Astrocyte (in vitro differentiated cells and primary cell): ENCODE data around the gene ADORA2A.

ENCODE experiments used
- EZH2 ChIP-seq: IDR thresholded peaks from 2 replicates; pipeline ENCODE4 v1.6.1; 2012; ENCODE audit warnings: mild to moderate bottlenecking, low read length, inconsistent platforms; ENCODE audit not compliant: insufficient read depth
- TF ChIP-seq, protein P1 (sequence below): IDR thresholded peaks from 2 replicates; pipeline ENCODE4 v1.5.1; 2011; ENCODE audit warnings: low read depth, mild to moderate bottlenecking, inconsistent platforms, low read length, moderate library complexity; ENCODE audit not compliant: insufficient read depth

GRCh38 chr22:24403346-24403745 lies 24.1 kb upstream of the ADORA2A start:
- TF ChIP-seq, protein P1, sequence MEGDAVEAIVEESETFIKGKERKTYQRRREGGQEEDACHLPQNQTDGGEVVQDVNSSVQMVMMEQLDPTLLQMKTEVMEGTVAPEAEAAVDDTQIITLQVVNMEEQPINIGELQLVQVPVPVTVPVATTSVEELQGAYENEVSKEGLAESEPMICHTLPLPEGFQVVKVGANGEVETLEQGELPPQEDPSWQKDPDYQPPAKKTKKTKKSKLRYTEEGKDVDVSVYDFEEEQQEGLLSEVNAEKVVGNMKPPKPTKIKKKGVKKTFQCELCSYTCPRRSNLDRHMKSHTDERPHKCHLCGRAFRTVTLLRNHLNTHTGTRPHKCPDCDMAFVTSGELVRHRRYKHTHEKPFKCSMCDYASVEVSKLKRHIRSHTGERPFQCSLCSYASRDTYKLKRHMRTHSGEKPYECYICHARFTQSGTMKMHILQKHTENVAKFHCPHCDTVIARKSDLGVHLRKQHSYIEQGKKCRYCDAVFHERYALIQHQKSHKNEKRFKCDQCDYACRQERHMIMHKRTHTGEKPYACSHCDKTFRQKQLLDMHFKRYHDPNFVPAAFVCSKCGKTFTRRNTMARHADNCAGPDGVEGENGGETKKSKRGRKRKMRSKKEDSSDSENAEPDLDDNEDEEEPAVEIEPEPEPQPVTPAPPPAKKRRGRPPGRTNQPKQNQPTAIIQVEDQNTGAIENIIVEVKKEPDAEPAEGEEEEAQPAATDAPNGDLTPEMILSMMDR: no peak
- no peak for TF ChIP-seq EZH2
